Activated T-cell treated with anti-CD3 and anti-CD28 coated beads, Interleukin-2, amount 50 U/mL, for 24 hours (primary cell): ENCODE data around the gene LHX3.
"Not testable (repeated sequence)": the region's sequence is repeated elsewhere in the genome, so short reads cannot be mapped to it uniquely, and the experiment has no call there.

ENCODE experiments used
- DNase-seq: peaks from one replicate; pipeline ENCODE4 v3.0.0-alpha.2; 2020
- H3K27ac Mint-ChIP-seq: 2 replicates; pipeline ENCODE4 v1.8.0; 2020; ENCODE audit warnings: mild to moderate bottlenecking, mixed read lengths
- H3K27me3 Mint-ChIP-seq: 2 replicates; pipeline ENCODE4 v1.8.0; 2020; ENCODE audit warnings: mixed read lengths
- H3K36me3 Mint-ChIP-seq: 2 replicates; pipeline ENCODE4 v1.8.0; 2020; ENCODE audit warnings: low read depth, mixed read lengths
- H3K4me1 Mint-ChIP-seq: 2 replicates; pipeline ENCODE4 v1.8.0; 2020; ENCODE audit warnings: low read depth, mixed read lengths
- H3K4me3 Mint-ChIP-seq: 2 replicates; pipeline ENCODE4 v1.8.0; 2020; ENCODE audit warnings: mild to moderate bottlenecking, moderate library complexity, mixed read lengths
- H3K9me3 Mint-ChIP-seq: 2 replicates; pipeline ENCODE4 v1.8.0; 2020; ENCODE audit warnings: mixed read lengths

Gene LHX3

DNA sequence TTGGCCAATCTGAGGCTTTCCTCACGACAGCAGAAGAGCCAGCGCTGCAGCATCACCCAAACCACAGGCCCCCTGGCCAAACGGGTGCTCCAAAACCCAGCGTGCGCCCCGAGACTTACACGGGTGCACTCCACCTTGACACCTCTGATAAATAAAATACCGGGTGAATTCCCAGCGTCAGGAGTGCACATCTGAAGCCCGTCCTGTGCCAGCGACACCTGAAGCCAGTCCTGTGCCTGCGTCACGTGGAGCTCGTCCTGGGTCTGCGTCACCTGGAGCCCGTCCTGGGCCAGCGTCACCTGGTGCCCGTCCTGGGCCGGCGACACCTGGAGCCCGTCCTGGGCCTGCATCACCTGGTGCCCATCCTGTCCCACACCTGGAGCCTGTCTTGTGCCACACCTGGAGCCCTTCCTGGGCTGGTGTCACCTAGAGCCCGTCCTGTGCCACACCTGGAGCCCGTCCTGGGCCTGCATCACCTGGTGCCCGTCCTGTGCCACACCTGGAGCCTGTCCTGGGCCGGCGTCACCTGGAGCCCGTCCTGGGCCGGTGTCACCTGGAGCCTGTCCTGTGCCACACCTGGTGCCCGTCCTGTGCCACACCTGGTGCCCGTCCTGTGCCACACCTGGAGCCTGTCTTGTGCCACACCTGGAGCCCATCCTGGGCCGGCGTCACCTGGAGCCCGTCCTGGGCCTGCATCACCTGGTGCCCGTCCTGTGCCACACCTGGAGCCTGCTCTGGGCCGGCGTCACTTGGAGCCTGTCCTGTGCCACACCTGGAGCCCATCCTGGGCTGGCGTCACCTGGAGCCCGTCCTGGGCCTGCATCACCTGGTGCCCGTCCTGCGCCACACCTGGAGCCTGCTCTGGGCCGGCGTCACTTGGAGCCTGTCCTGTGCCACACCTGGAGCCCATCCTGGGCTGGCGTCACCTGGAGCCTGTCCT lies 31.8 kb upstream of the LHX3 start:
- H3K27ac Mint-ChIP-seq, H3K27me3 Mint-ChIP-seq: not testable (repeated sequence)

DNA sequence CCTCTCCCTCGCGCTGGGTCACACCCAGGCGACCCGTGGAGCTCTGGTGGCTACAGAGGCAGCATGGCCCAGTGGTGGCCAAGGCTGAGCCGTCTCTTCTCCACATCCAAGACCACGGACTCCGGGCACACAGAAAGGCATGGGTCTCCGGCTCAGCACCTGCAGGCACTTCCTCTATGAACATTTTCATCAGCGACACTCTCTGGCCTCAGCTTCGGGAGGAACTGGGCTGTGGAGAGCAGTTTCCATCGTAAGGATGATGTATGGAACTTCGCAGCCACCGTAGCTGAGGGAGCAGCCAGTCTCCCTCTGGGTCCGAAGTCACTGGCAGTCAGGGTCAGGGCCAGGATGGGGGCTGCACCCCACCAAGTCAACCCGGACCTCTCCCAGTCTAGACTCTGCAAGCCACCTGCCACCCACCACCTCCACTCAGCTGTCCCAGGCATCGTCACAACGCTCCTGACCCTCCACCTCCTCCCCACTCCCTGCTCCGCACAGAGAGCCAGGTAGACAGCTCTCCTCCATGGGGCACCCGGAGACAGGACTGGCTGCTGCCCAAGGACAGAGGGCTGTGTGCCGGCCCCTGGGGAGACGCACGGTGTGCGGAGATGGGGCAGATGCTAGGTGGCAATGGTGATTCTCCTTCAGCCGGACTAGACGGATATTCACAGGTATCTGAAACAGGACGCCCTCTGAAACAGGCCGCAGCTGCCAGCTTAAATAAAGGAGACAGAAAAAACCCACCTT lies 31.0 kb upstream of the LHX3 start:
- H3K36me3 Mint-ChIP-seq: peaks cover 79% of the 10 kb centered on the region
- H3K27me3 Mint-ChIP-seq: no peaks in the 10 kb centered on the region
- H3K27ac Mint-ChIP-seq: peak overlapping the region; percentile 22
- no peak overlapping the region for H3K4me3 Mint-ChIP-seq
- no peaks in the 10 kb centered on the region for H3K9me3 Mint-ChIP-seq
- peaks cover 58% of the 10 kb centered on the region for H3K4me1 Mint-ChIP-seq
- DNase-seq: no peak

More for the DNA sequence above, 31.8 kb upstream of the LHX3 start:
- not testable (repeated sequence) for H3K4me3 Mint-ChIP-seq, H3K9me3 Mint-ChIP-seq, DNase-seq
- Mint-ChIP-seq H3K36me3 (peaks cover 79% of the 10 kb centered on the region), H3K4me1 (peaks cover 59% of the 10 kb centered on the region)

- H3K9me3 Mint-ChIP-seq: no peaks in the 10 kb centered on the region
- H3K27ac Mint-ChIP-seq: no peak overlapping the region
- no peak overlapping the region for H3K4me3 Mint-ChIP-seq
- H3K36me3 Mint-ChIP-seq: peaks cover 81% of the 10 kb centered on the region
- H3K27me3 Mint-ChIP-seq: no peaks in the 10 kb centered on the region
- H3K4me1 Mint-ChIP-seq: peaks cover 63% of the 10 kb centered on the region
- no peak for DNase-seq
These were observed 30.2 kb upstream of the LHX3 start for GRCh38 chr9:136235171-136235570.

GRCh38 chr9:136234597-136234996 lies 29.7 kb upstream of the LHX3 start:
- Mint-ChIP-seq H3K27me3 (no peaks in the 10 kb centered on the region), H3K9me3 (no peaks in the 10 kb centered on the region), H3K4me1 (peaks cover 63% of the 10 kb centered on the region), H3K36me3 (peaks cover 83% of the 10 kb centered on the region), H3K27ac (peak overlapping the region; percentile 29), H3K4me3 (no peak overlapping the region)
- no peak for DNase-seq

GRCh38 chr9:136233868-136234267 lies 28.9 kb upstream of the LHX3 start:
- H3K36me3 Mint-ChIP-seq: peaks cover 82% of the 10 kb centered on the region
- DNase-seq: no peak
- peaks cover 59% of the 10 kb centered on the region for H3K4me1 Mint-ChIP-seq
- no peaks in the 10 kb centered on the region for H3K9me3 Mint-ChIP-seq
- peak overlapping the region; percentile 81 for H3K27ac Mint-ChIP-seq
- H3K4me3 Mint-ChIP-seq: no peak overlapping the region
- no peaks in the 10 kb centered on the region for H3K27me3 Mint-ChIP-seq

DNA sequence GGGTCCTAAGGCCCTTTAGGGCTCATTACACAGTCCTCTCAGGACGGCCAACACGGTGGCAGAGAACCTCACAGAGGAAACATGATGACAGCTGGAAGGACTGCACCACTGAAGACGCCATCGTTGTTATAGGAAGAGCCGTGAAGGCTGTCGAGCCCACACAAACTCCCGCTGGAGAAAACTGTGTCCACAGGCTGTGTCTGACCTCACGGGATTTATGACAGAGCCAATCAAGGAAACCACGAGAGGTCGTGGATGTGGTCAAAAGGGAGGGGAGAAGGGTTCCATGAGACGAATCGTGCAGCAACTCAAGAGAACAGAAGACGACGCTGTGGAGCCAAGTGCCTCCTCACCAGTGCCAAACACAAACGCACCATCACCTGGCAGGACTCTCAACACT lies 28.5 kb upstream of the LHX3 start:
- Mint-ChIP-seq H3K4me3 (no peak overlapping the region), H3K4me1 (peaks cover 61% of the 10 kb centered on the region)

GRCh38 chr9:136232969-136233368 lies 28.0 kb upstream of the LHX3 start:
- H3K27me3 Mint-ChIP-seq: no peaks in the 10 kb centered on the region
- H3K9me3 Mint-ChIP-seq: no peaks in the 10 kb centered on the region

More for the DNA sequence above, 28.5 kb upstream of the LHX3 start:
- Mint-ChIP-seq H3K9me3 (no peaks in the 10 kb centered on the region), H3K27me3 (no peaks in the 10 kb centered on the region), H3K27ac (peak overlapping the region; percentile 81), H3K36me3 (peaks cover 82% of the 10 kb centered on the region)
- DNase-seq: no peak

GRCh38 chr9:136231478-136232297 lies 26.8 kb upstream of the LHX3 start:
- H3K9me3 Mint-ChIP-seq: no peaks in the 10 kb centered on the region
- H3K4me1 Mint-ChIP-seq: peaks cover 67% of the 10 kb centered on the region
- DNase-seq: no peak
- peak overlapping the region; percentile 87 for H3K27ac Mint-ChIP-seq
- peaks cover 85% of the 10 kb centered on the region for H3K36me3 Mint-ChIP-seq
- H3K4me3 Mint-ChIP-seq: peak overlapping the region; percentile 41
- no peaks in the 10 kb centered on the region for H3K27me3 Mint-ChIP-seq

More at GRCh38 chr9:136232969-136233368, 28.0 kb upstream of the LHX3 start:
- Mint-ChIP-seq H3K27ac (peak overlapping the region; percentile 81), H3K36me3 (peaks cover 82% of the 10 kb centered on the region), H3K4me3 (no peak overlapping the region), H3K4me1 (peaks cover 63% of the 10 kb centered on the region)
- DNase-seq: no peak

GRCh38 chr9:136230773-136231172 lies 25.8 kb upstream of the LHX3 start:
- Mint-ChIP-seq H3K36me3 (peaks cover 85% of the 10 kb centered on the region), H3K27me3 (no peaks in the 10 kb centered on the region), H3K27ac (peak overlapping the region; percentile 26), H3K4me3 (no peak overlapping the region), H3K4me1 (peaks cover 73% of the 10 kb centered on the region), H3K9me3 (no peaks in the 10 kb centered on the region)
- no peak for DNase-seq

DNA sequence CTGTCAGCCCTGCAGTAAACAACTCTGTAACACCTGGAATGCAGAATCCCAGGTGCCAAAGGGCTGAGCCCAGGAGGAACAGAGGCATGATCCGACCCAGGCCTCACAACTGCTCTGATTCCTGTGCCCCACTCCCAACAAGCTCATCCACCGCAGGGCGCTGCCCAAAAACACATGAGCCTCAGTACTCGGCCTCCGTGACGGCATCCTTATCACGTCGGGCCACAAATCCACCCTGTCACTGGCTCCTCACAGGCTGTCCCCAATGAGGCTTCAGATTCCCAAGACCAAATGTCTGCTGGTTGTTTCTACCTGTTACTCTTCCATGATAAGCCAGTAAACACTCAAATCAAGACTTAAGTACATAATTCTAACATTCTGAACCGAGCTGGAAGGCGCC lies 25.4 kb upstream of the LHX3 start:
- Mint-ChIP-seq H3K9me3 (no peaks in the 10 kb centered on the region), H3K27me3 (no peaks in the 10 kb centered on the region), H3K36me3 (peaks cover 85% of the 10 kb centered on the region), H3K27ac (peak overlapping the region; percentile 14), H3K4me3 (no peak overlapping the region), H3K4me1 (peaks cover 76% of the 10 kb centered on the region)
- no peak for DNase-seq

- Mint-ChIP-seq H3K9me3 (no peaks in the 10 kb centered on the region), H3K27ac (no peak overlapping the region), H3K27me3 (no peaks in the 10 kb centered on the region), H3K4me1 (peaks cover 71% of the 10 kb centered on the region), H3K4me3 (no peak overlapping the region), H3K36me3 (peaks cover 84% of the 10 kb centered on the region)
- DNase-seq: no peak
These were observed 24.5 kb upstream of the LHX3 start for GRCh38 chr9:136229096-136230065.

- Mint-ChIP-seq H3K36me3 (peaks cover 82% of the 10 kb centered on the region), H3K4me3 (no peak overlapping the region), H3K4me1 (peaks cover 60% of the 10 kb centered on the region), H3K9me3 (no peaks in the 10 kb centered on the region), H3K27me3 (no peaks in the 10 kb centered on the region), H3K27ac (peak overlapping the region; percentile 78)
- no peak for DNase-seq
These were observed 23.4 kb upstream of the LHX3 start for GRCh38 chr9:136228107-136228875.
